GM13977 (cell line): ENCODE measurements around the gene FBXL7.

Experiments
- DNase-seq: peaks from one replicate; pipeline ENCODE4 v3.0.0; 2012; ENCODE audit warnings: low spot score
- in situ Hi-C: fragments of 300-500 bp; cut with MboI; formaldehyde crosslinking; loops from one replicate; pipeline ENCODE4 v1.12.0; 2022; ENCODE audit warnings: low sequenced_read_pairs, low pct_unique_long_range_greater_than_20kb, mixed read lengths, inconsistent platforms; ENCODE audit not compliant: unreplicated experiment
- TF ChIP-seq, protein P1 (sequence below): IDR thresholded peaks from 2 replicates; pipeline ENCODE4 v1.5.1; 2012; ENCODE audit warnings: mild to moderate bottlenecking, control low read depth; ENCODE audit not compliant: insufficient read depth; ENCODE audit errors: extremely low read depth, missing control alignments

FBXL7 gene

DNA sequence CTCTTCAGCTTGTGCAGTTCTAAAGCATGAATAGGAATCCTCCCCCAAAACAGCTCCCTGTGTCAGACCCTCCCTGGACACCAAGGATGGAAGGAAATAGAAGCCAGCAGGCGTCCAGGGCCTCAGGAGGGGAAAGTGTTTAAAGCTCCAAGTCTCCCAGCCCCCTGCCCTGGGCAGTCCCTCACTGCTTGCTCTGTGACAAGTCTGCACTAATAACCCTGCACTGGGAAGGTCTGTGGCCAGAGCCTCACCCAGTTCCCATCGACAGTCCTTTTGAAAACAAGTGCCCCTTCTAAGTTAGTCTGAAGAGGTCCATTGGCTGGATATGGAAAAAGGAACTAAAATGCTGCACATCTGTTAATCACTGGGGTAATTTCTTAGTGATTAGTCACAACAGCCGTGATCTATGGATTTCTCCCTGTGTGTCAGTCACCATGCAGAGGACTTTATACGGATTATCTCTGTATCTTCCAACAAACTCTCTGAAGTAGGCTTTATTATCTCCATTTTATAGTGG lies 195.3 kb downstream of the FBXL7 start:
- no peak for DNase-seq
- in situ Hi-C loops, result no loop called here
- TF ChIP-seq, protein P1, sequence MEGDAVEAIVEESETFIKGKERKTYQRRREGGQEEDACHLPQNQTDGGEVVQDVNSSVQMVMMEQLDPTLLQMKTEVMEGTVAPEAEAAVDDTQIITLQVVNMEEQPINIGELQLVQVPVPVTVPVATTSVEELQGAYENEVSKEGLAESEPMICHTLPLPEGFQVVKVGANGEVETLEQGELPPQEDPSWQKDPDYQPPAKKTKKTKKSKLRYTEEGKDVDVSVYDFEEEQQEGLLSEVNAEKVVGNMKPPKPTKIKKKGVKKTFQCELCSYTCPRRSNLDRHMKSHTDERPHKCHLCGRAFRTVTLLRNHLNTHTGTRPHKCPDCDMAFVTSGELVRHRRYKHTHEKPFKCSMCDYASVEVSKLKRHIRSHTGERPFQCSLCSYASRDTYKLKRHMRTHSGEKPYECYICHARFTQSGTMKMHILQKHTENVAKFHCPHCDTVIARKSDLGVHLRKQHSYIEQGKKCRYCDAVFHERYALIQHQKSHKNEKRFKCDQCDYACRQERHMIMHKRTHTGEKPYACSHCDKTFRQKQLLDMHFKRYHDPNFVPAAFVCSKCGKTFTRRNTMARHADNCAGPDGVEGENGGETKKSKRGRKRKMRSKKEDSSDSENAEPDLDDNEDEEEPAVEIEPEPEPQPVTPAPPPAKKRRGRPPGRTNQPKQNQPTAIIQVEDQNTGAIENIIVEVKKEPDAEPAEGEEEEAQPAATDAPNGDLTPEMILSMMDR, result no peak

DNA sequence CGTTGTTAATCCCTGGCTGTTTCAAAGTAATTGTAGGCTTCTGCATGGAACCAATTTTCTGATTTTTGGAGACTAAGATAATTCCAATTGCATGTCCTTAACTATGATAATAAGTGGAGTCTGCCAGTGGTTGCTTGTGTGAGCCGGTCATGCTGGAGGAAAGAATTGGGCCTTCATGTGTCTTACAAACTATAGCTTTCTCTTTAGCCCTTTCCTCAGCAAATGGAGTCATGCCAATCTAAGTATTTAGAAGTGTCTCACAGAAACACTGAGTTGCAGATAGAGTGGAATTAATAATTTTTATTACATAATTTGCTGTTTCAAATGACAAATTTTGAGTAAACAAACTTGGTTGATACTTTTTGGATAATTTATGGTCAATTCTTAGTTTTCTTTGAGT lies 200.4 kb downstream of the FBXL7 start:
- in situ Hi-C loops, result no loop called here
- no peak for DNase-seq
- TF ChIP-seq, protein P1, result no peak

DNA sequence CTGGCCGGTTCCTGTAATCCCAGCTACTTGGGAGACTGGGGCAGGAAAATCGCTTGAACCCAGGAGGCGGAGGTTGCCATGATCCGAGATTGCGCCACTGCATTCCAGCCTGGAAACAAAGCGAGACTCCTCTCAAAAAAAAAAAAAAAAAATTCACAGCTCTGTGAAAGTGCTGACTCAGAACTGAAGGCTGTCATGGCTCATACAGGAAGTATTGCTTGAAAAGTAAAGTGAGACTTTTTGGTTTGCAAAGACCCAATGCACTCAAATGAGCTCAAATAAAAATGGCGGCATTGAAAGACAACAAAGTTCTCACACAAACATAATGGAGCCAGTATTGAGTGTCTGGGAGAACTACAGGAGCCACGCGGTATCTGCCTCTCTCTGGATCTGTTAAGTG lies 202.1 kb downstream of the FBXL7 start:
- DNase-seq, result no peak
- TF ChIP-seq, protein P1, result no peak
- in situ Hi-C loops, result no loop called here

DNA sequence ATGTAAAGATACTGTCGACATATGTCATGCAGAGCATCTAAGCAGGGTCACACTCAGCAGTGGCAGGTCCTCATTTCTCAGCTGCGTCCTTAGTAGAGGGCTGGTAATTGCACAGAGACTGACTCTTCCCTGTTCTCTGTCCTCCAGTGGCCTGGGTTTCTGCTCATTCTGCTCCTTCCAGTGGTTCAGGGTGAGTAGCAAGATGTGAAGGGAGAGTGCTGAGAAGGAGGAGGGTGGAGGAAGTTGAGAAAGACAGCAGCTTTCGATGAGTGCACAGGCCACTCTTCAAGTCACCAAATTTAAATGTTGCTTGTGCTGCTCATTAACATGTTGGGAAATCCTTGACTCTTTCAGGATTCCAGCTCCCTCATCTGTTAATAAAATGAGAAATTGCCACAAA lies 203.9 kb downstream of the FBXL7 start:
- DNase-seq, result no peak
- in situ Hi-C loops, result no loop called here

DNA sequence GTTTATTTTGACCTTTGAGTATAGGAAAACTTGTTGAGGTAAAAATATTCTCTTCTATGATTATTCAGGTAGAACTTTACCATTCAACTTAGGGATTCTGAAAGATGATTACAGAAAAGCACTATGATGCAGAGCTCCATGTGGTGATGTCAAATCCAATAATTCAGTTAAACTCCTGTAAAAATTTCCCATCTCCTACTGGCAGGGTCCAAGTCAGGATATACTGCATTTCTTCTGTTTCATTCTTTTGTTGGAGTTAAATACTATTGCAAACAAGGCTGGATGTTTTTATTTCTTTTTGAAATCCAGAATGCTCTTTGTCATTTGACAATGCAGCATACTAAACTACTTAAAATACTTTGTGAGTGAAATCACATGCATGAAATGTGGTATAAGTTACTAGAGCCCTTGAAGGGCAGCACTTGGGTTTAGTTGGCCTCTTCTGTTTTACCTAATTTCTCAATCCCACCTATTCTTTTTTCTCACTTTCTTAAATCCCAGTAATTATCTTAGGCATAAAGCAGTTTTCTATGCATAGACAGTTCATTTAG lies 204.5 kb downstream of the FBXL7 start:
- TF ChIP-seq, protein P1, result no peak
- DNase-seq, result no peak
- in situ Hi-C loops, result no loop called here

More for the DNA sequence above, 203.9 kb downstream of the FBXL7 start:
- TF ChIP-seq, protein P1, result no peak

DNA sequence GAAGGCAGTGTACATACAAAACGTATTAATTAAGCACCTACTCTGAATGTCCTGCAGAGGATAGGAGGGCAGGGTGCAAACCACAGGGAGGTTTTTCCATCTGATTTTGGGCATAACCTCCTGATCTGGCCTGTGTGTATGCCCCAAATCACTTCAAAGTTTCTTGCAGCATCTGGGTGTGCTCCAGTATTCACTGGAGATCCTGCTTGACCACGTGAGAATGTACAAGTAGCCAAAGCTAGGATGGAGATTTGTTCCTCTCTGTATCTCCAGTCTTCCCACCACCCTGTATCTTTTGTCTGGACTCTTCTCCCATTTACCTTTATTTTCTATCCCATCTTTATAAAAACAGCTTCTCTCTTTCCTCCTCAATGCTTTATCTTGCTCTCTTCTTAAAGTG lies 207.7 kb downstream of the FBXL7 start:
- in situ Hi-C loops, result no loop called here
- TF ChIP-seq, protein P1, result no peak
- DNase-seq, result no peak
